Glomerular endothelial cell (primary cell): ENCODE data around the gene RNF141. TPM values are rescaled to one million over a fixed set of nuclear protein-coding genes. Genes with fewer than 3 reads are reported as not detected.

Experiments used
- DNase-seq: peaks from one replicate; pipeline ENCODE4 v3.0.0-alpha.2; 2011; ENCODE audit warnings: low read depth, low spot score; ENCODE audit errors: extremely low read depth
- total RNA-seq: library from RNA; depleted of rRNA; stranded (reverse); fragments of >200 nt; gene quantifications from 2 replicates; pipeline ENCODE4 v1.2.3, GENCODE V29; 2015

RNF141 gene
- total RNA-seq, 1 donor from 2014 or later = 27.2 TPM

GRCh38 chr11:10485646-10486045, 55.3 kb downstream of the RNF141 start:
- no peak for DNase-seq

- no peak for DNase-seq
These were observed 56.4 kb downstream of the RNF141 start for GRCh38 chr11:10484461-10485180.

GRCh38 chr11:10483584-10483983, 57.4 kb downstream of the RNF141 start:
- no peak for DNase-seq

- DNase-seq = no peak
These were observed 57.8 kb downstream of the RNF141 start for GRCh38 chr11:10483174-10483573.

- no peak for DNase-seq
These were observed 59.2 kb downstream of the RNF141 start for GRCh38 chr11:10481560-10482349.

- DNase-seq = no peak
These were observed 60.2 kb downstream of the RNF141 start for GRCh38 chr11:10480760-10481159.

GRCh38 chr11:10480026-10480425, 61.0 kb downstream of the RNF141 start:
- DNase-seq = no peak

GRCh38 chr11:10478574-10479550, 62.1 kb downstream of the RNF141 start:
- DNase-seq = no peak

- no peak for DNase-seq
These were observed 62.9 kb downstream of the RNF141 start for GRCh38 chr11:10478066-10478465.

GRCh38 chr11:10477690-10478046, 63.3 kb downstream of the RNF141 start:
- no peak for DNase-seq

- no peak for DNase-seq
These were observed 63.9 kb downstream of the RNF141 start for GRCh38 chr11:10476927-10477689.

GRCh38 chr11:10476342-10476741, 64.6 kb downstream of the RNF141 start:
- no peak for DNase-seq

- no peak for DNase-seq
These were observed 66.4 kb downstream of the RNF141 start for GRCh38 chr11:10474551-10474950.

GRCh38 chr11:10473371-10473770, 67.6 kb downstream of the RNF141 start:
- DNase-seq = no peak

- no peak for DNase-seq
These were observed 78.2 kb downstream of the RNF141 start for GRCh38 chr11:10462746-10463300.

Other genes with a start within 250 kb of the RNF141 start
- gene SBF2, start 247.0 kb downstream of the RNF141 start, total RNA-seq = 23.1 and 35.5 TPM in 2 replicates
- 87.0 and 170 TPM in 2 replicates for gene ADM, start 236.1 kb downstream of the RNF141 start, total RNA-seq
- gene AMPD3, start 85.9 kb downstream of the RNF141 start, total RNA-seq = 5.0 and 7.7 TPM in 2 replicates
- 254 and 616 TPM in 2 replicates for gene LYVE1, start 27.5 kb upstream of the RNF141 start, total RNA-seq
- gene IRAG1, start 152.6 kb upstream of the RNF141 start, total RNA-seq = 0.29 and 1.4 TPM in 2 replicates
- 23.3 and 24.0 TPM in 2 replicates for gene CTR9, start 210.1 kb upstream of the RNF141 start, total RNA-seq